Breast epithelium (tissue), 3 donors: Measurements from ENCODE around the gene DHX35.

Experiments used
- CTCF ChIP-seq, 3 donors: fragments of 450-650 bp; IDR thresholded peaks; one replicate each; pipeline ENCODE4 v1.5.1; 2016 to 2017; ENCODE audit warnings: antibody characterized with exemption in 3 of 3, mild to moderate bottlenecking in 3 of 3, moderate library complexity in 3 of 3
- POLR2A ChIP-seq: fragments of 450-650 bp; IDR thresholded peaks from one replicate; pipeline ENCODE4 v1.6.1; 2016; ENCODE audit warnings: antibody characterized with exemption, mild to moderate bottlenecking, moderate library complexity

DNA sequence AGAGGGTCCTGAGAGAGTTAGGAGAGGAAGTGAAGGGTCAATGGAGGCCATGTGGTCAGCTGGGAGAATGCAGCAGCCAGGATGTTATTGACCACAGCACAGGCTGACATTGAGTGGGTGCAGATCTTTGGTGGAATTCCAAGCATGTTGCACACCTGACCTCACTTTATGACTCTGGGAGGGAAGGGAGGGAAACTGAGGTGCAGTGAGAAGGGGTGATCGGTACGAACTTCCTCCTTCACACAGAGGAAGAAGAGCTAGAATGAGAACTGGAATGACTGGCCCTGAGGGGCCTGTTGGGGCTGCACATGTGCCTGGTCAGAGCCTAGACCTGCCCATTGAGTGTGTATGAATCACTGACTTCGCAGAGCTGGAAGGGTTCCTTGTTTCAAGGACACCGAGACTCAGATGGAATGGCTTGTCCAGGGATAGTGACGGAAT is 26.2 kb upstream of the DHX35 start:
- TF ChIP-seq POLR2A: no peak
- no peak for TF ChIP-seq CTCF (IDR thresholded peaks at IDR 0.05)
